Airway epithelial cell (primary cell): Measurements from ENCODE around the gene OR8D4. TPM values are rescaled to one million over a fixed set of nuclear protein-coding genes. Genes with fewer than 3 reads are reported as not detected.

Source experiments
- total RNA-seq: library from RNA; depleted of rRNA; stranded (reverse); fragments of >200 nt; gene quantifications from 2 replicates; pipeline ENCODE4 v1.2.3, GENCODE V29; 2015

Gene OR8D4
- not detected in 2 replicates for total RNA-seq

DNA sequence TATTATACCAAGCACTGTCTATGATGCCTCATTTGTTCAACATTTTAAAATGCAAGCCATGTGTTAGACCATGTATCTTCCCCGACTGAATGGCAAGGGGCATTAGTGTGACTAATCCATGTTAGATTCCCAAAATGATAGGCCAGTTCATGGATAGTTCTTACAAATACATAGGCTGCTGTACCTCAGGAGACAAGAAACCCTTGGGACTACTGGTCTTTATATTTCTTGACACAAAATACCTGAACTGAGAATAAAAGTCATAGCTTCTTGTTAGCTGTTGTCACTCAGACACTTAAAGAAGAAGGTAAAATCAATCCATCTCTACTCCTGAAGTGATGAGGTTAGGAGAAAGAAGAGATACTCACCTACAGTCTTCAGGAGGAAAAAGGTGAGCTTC, at the start of gene OR8D4:
Gene OR8D4 (plus strand): TSS at position 301 of the 400 bp plus-strand sequence. CDS start 4,265 bp downstream, outside the sequence.

DNA sequence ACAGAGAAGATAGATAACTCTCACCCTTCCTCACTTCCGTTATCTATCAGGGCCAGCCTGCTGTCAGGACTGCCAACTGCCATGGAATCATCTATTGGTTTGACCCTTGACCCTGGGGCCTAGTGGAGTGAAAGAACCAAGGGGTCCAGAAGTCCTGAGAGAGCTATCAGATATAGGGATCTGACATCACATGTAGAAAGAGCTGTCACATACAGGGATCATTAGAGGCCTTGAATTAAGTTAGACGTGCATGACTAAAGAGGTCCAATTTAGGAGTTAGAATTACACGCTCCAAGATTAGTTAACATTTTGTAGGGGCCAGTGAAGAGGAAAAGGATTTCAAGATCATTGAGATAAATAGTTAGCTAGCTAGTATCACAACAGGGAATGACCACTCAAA, 16.4 kb upstream of the OR8D4 start, which contains the start of gene TMEM225:
Gene TMEM225 (minus strand): TSS at position 101 of the 400 bp plus-strand sequence. CDS start 245 bp downstream, outside the sequence.

DNA sequence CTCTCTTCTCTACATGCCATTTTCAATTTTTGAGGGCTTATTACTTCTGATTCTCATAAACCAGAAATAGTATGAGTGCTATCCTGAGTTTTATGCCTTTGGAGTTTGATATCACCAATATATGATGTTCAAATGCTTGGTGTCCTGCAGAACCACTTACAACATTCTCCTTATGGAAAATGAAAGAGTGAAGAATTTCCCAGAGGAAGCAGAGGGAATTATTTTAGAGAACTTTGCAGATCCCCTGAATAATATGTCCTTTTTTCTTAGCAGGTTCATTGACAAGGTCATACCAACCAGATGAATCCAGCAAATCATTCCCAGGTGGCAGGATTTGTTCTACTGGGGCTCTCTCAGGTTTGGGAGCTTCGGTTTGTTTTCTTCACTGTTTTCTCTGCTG, 37.4 kb downstream of the OR8D4 start, which contains the start of gene OR4D5:
Gene OR4D5 (plus strand): TSS at position 301 of the 400 bp plus-strand sequence. CDS start 0 bp downstream, at position 301.

DNA sequence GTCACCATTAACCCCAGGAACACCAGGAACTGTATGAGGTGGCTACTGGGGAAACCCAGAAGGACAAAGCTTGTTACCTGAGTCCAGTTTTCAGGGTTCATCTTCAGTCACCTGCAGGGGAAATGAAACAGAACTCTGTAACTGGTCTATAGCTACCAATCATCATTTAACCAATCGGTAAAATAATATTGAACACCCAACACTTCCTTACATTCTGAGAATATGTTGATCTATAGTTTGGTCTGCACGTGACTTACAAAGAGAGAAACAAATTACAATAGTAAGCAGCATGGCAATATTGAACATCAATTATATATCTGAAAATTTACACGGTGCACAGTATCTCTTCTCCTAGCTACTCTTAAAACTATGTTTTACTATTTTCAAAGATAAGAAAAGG, 41.8 kb downstream of the OR8D4 start, which contains the start of gene OR6T1:
Gene OR6T1 (minus strand): TSS at position 101 of the 400 bp plus-strand sequence. CDS start 0 bp downstream, at position 101.

Other genes with a start within 250 kb of the OR8D4 start
- gene SCN3B, start 247.5 kb upstream of the OR8D4 start, total RNA-seq: under 0.01 TPM in 1 of 2 replicates, not detected in the other
- 4.3 and 5.9 TPM in 2 replicates for gene ZNF202, start 160.5 kb upstream of the OR8D4 start, total RNA-seq
- not detected in 2 replicates for gene OR6X1, start 147.6 kb upstream of the OR8D4 start, total RNA-seq
- not detected in 2 replicates for gene OR6M1, start 95.8 kb upstream of the OR8D4 start, total RNA-seq
- gene TMEM225, start 16.5 kb upstream of the OR8D4 start, total RNA-seq: not detected in 2 replicates
- gene OR4D5, start 37.5 kb downstream of the OR8D4 start, total RNA-seq: not detected in 2 replicates
- not detected in 2 replicates for gene OR6T1, start 41.7 kb downstream of the OR8D4 start, total RNA-seq
- not detected in 2 replicates for gene OR10S1, start 75.6 kb downstream of the OR8D4 start, total RNA-seq
- gene OR10G6, start 93.0 kb downstream of the OR8D4 start, total RNA-seq: not detected in 2 replicates
- gene OR10G4, start 110.8 kb downstream of the OR8D4 start, total RNA-seq: not detected in 2 replicates
- not detected in 2 replicates for gene OR10G9, start 120.8 kb downstream of the OR8D4 start, total RNA-seq
- not detected in 2 replicates for gene OR10G8, start 124.6 kb downstream of the OR8D4 start, total RNA-seq
- gene OR10G7, start 139.2 kb downstream of the OR8D4 start, total RNA-seq: not detected in 2 replicates
- 7.3 and 7.8 TPM in 2 replicates for gene VWA5A, start 213.3 kb downstream of the OR8D4 start, total RNA-seq